Bronchial epithelial cell (primary cell): ENCODE measurements around the gene DNAH11. TPM values are rescaled to one million over a fixed set of nuclear protein-coding genes. Genes with fewer than 3 reads are reported as not detected.
A peak's percentile ranks its signal among the peaks of the same experiment; 100 is the strongest.

ENCODE experiments used
- DNase-seq: peaks from one replicate; pipeline ENCODE4 v3.0.0-alpha.2; 2010; ENCODE audit warnings: low read depth
- FAIRE-seq: peaks from 2 replicates; lab custom pipeline; 2011; peaks lifted over from hg19 to GRCh38; lab: Jason Lieb, UNC
- H3K27me3 ChIP-seq: 2 replicates; pipeline ENCODE4 v1.5.1; 2011; ENCODE audit warnings: low read length; ENCODE audit not compliant: control insufficient read depth, insufficient read depth
- H3K36me3 ChIP-seq: 2 replicates; pipeline ENCODE4 v1.5.1; 2011; ENCODE audit warnings: low read length; ENCODE audit not compliant: control insufficient read depth, insufficient read depth
- H3K4me3 ChIP-seq: 2 replicates; pipeline ENCODE4 v1.5.1; 2011; ENCODE audit warnings: mild to moderate bottlenecking, low read depth, low read length, control low read depth
- total RNA-seq: library from RNA; depleted of rRNA; stranded (reverse); fragments of >200 nt; gene quantifications from 2 replicates; pipeline ENCODE4 v1.2.1, GENCODE V29; 2014
- TF ChIP-seq, protein P1 (sequence below): IDR thresholded peaks from 2 replicates; pipeline ENCODE4 v1.5.1; 2011; ENCODE audit warnings: mild to moderate bottlenecking, moderate library complexity, low read length, control low read depth, inconsistent platforms; ENCODE audit not compliant: insufficient read depth, severe bottlenecking

DNAH11 gene
- total RNA-seq, 1 donor from 2014 or later = 2.6 TPM

DNA sequence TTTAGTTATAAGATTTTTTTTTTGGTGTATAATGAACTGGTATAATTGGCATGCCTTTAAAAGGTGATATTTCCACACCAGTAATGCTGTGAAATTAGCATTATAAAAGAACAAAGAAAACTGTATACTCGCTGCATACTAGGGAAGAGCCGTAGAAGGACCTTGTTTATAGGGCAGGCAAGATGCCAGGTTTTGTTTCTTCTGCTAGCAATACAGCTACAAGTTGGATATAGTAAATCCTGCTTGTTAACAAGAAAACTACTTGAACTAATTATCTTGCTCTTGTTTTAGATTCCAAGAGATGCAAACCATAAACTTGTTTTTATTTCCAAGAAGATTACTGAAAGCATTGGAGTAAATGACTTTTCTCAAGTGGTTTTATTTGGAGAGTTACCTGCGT is 1.9 kb downstream of the DNAH11 start:
- FAIRE-seq (no peak), DNase-seq (no peak)
- Histone ChIP-seq H3K27me3 (no peaks in the 10 kb centered on the region), H3K36me3 (no peaks in the 10 kb centered on the region), H3K4me3 (no peak overlapping the region)
- TF ChIP-seq, protein P1, sequence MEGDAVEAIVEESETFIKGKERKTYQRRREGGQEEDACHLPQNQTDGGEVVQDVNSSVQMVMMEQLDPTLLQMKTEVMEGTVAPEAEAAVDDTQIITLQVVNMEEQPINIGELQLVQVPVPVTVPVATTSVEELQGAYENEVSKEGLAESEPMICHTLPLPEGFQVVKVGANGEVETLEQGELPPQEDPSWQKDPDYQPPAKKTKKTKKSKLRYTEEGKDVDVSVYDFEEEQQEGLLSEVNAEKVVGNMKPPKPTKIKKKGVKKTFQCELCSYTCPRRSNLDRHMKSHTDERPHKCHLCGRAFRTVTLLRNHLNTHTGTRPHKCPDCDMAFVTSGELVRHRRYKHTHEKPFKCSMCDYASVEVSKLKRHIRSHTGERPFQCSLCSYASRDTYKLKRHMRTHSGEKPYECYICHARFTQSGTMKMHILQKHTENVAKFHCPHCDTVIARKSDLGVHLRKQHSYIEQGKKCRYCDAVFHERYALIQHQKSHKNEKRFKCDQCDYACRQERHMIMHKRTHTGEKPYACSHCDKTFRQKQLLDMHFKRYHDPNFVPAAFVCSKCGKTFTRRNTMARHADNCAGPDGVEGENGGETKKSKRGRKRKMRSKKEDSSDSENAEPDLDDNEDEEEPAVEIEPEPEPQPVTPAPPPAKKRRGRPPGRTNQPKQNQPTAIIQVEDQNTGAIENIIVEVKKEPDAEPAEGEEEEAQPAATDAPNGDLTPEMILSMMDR = no peak

- no peaks in the 10 kb centered on the region for H3K36me3 ChIP-seq
- no peak for FAIRE-seq
- TF ChIP-seq, protein P1 = no peak
- no peaks in the 10 kb centered on the region for H3K27me3 ChIP-seq
- no peak overlapping the region for H3K4me3 ChIP-seq
- DNase-seq = peak; percentile 48
Measured at GRCh38 chr7:21547501-21547900, 4.7 kb downstream of the DNAH11 start.

DNA sequence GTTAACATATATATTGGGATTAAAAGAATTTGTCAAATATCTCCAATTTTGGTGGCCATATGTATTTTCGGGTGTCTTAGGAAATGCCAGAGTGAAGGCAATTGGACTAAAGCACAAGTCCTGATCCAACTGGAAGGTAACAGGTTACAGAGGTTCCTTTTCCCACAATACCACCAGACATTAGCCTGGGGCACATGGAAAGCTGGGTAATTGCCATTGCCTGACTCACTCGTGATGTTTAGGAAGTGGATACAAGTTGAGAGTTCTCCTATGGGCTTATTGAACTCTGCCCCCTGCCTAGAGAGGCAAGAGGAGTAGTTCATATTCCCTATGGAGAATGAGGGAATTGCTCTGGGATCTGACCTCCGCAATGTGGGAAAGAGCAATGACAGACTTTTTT is 5.7 kb downstream of the DNAH11 start:
- DNase-seq (peak; percentile 30), FAIRE-seq (no peak)
- TF ChIP-seq, protein P1 = no peak
- Histone ChIP-seq H3K36me3 (no peaks in the 10 kb centered on the region), H3K4me3 (no peak overlapping the region), H3K27me3 (no peaks in the 10 kb centered on the region)

GRCh38 chr7:21550076-21550475 is 7.2 kb downstream of the DNAH11 start:
- Histone ChIP-seq H3K36me3 (no peaks in the 10 kb centered on the region), H3K4me3 (no peak overlapping the region), H3K27me3 (no peaks in the 10 kb centered on the region)
- TF ChIP-seq, protein P1 = no peak
- DNase-seq (peak; percentile 57), FAIRE-seq (no peak)

DNA sequence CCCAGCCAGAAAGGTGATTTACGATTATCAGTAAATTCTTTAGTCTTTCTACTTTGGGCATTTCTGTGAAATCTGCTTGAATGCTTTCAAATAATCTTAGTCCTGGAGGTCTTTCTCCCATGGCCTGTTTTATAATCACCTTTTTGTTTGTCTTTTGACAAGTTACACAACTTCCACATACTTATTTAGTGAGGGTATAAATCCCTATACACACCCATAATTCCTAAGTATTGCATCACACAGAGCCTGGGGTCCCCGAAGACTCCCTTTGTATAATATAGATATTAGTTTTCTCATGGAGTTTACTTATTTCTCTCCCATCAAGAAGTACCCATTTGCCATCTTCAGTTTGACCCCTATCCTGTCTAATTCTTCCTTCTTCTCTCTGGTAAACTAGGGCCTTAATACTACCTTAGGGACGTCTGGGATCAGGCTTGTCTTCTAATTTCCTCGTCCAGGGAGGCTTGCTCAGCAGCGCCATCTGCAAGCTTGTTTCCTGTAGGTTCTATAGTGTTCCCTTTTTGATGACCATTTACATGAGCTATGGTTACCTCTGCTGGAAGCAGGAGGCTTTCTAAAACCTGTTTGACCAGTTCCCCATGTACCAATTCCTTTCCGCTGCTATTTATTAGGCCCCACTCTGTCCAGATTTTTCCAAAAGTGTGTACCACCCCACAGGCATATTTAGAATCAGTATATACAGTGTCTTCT is 8.1 kb downstream of the DNAH11 start:
- no peaks in the 10 kb centered on the region for H3K36me3 ChIP-seq
- TF ChIP-seq, protein P1 = peak; percentile 48
- H3K4me3 ChIP-seq = no peak overlapping the region
- DNase-seq (peak; percentile 86), FAIRE-seq (no peak)
- H3K27me3 ChIP-seq = no peaks in the 10 kb centered on the region

GRCh38 chr7:21562385-21562784 is 19.5 kb downstream of the DNAH11 start:
- Histone ChIP-seq H3K27me3 (no peaks in the 10 kb centered on the region), H3K36me3 (no peaks in the 10 kb centered on the region), H3K4me3 (no peak overlapping the region)
- no peak for DNase-seq
- no peak for FAIRE-seq
- TF ChIP-seq, protein P1 = no peak
